Epidermal melanocyte (primary cell): Measurements from ENCODE around the gene RBKS.

Experiments used
- DNase-seq: peaks from one replicate; pipeline ENCODE4 v3.0.0; 2011; ENCODE audit warnings: low spot score; ENCODE audit not compliant: insufficient read length

Gene RBKS

DNA sequence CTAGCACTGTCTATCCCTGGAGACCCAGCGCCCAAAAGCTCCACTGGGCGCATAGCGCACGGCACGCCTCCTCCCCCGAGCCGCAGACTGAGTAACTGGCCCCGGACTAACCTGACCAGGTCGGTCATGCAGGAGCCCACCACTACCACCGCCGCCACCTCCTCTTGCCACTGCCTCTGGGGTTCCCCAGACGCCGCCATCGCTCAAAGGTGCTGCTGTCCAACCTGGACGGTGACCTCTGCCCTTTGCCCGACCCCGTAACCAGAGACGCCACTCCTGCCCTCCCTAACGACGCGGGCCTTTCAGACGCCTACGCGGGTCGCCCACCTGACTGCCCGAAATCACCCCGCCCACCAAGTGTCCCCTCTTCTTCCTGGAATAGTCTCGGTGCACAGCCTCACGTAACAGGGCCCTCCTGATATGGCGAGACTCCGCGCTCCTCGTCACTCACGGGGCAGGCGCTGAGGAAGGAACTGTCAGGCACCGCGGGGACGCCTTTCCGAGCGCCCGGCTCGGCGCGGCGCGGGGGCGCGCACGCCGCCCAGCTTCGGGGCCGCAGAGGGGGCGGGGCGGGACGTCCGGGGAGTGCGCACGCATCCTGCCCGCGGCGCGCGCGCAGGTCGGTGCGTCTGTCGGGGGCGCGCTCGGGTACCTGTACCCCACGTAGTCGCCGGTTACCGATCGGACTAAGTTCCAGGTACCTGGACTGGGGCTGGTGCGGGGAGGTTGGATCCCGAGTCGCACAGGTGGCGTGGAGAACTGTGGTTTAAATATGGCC lies at the start of gene RBKS, which contains the start of gene BABAM2:
RBKS (minus strand) TSS at position 242 of the 778 bp plus-strand sequence; CDS start at position 200, 42 bp downstream.
BABAM2 (plus strand) TSS at position 584 of the 778 bp plus-strand sequence. CDS start 3,828 bp downstream, outside the sequence.
- peak; percentile 88 for DNase-seq

DNA sequence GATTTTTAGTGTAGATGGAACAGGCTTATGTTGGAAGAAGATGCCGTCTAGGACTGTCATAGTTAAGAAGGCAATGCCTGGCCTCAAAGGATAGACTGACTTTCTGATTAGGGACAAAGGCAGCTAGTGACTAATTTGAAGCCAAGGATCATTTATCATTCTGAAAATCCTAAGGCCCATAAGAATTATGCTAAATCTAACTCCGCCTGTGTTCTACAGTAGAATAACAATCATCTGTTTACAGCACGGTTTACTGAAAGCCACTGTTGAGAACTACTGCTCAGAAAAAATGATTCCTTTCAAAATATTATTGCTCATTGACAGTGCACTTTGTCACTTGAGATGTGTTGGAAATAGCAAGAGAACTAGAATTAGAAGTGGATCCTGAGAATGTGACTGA lies 44.8 kb upstream of the RBKS start:
- no peak for DNase-seq

DNA sequence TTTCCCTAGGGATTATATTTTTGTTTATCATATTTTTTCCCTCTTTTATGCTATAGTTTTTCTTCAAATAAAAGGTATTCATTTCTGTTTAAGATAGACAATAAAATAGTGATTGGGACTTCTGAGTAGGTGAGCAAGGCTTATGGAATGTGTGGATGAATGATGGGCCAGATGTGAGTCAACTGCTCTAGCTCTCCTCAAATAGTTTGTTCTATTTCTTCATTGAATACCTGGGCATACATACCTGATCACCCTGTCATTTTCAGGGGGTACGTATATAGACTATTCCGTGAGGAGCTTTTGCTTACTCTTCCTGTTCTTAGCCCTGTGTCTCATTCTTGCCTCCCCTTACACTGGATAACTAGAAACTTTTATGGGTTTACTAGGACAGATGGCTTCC lies 42.2 kb upstream of the RBKS start:
- DNase-seq: no peak

DNA sequence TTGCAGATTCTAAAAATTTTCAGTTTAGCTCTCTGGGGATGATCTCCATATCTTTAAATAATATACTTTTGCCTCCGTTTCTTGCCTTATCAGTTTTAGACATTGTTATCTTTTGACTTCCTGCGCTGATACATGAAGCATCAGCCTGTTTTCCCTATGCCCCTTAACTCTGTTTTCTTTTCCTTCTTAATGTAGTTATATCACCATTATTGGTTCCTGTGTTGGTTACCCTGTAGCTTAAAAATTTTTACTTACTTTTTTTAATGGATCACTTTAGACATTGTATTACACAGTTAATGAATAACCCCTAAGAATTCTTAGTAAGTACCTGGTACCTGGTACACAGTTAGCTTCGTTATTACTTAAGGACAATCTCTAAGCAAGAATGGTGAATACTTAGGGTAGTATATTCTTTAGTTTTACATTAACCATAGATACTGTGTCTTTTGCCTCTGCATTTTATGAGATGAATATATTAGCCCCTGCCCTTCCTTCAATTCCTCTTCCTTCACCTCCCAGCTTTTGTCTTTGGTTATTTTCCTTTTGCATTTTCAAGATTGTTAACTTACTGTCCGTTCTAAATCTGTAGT lies 41.3 kb upstream of the RBKS start:
- DNase-seq: no peak

DNA sequence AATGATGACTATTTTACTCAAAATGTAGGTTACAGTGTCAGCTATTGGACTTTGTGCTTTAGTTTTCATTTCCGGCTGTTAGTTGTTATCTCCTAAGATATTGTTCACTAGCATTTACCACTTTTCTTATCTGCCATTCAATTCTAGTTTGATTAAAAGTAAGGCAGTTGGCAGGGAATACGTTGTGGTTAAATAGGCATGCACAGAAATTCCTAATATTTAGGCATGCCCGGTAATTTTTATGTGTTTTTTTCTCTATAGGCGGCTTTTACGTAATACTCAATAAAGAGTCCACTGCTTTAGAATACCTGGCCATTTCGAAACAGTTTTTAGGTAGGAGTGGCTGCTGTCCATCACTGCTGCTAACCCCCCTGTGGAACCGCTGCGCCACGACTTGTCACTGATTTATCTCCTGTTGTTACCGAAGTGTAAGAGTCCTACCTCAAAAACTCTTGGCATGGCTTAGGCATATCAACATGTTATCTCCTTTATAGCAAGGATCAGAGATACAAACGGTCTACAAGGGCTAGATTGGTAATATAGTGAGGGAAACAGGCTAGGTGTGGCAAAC lies 39.8 kb upstream of the RBKS start:
- no peak for DNase-seq

DNA sequence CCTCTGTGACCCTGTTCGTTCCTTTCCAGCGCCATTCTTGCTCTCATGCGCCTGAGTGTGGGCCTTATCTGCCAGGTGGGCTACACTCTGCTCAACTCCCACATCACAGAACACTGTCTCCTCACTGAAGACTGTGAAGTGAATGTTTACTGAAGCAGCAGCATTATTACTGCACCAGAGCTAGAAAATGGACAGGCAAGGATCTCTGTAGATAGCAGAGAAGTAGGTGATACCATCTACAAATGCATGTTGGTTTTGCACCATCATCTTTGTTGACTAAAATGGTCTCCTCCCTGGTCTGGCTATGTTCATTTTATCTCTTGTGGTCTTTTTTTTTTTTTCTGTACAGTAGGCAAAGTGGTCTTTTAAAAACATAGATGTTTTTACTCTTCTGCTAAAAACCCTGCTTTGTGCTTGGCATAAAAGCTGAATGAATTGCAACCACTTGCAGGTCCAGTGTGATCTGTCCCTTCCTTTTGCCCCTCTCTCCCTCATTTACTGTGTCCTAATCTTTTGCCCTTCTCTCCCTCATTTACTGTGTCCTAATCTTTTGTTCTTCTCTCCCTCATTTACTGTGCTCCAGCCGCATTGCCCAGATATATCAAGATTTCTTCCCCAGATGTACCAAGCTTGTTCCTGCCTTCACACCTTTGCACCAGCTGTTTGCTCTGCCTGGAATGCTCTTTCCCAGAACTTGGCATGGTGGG lies 35.7 kb upstream of the RBKS start:
- no peak for DNase-seq

DNA sequence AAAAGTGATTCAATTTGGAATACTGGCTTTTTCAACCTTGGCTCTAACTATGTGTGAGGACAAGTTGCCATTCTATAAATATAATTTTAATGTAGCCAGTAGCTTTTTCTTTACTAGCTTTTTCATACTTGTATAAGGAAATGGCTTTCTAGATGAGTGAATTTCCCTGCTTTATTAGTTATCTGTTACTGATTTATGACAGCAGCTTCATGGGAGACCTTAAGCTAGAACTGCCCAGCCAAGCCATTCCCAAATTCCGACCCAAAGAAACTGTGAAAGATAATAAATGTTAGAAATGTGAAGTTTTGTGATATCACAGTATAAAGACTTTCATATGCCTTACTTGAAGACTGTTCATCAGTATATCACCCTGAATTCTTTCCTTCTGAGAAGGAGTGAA lies 32.7 kb upstream of the RBKS start:
- DNase-seq: no peak

DNA sequence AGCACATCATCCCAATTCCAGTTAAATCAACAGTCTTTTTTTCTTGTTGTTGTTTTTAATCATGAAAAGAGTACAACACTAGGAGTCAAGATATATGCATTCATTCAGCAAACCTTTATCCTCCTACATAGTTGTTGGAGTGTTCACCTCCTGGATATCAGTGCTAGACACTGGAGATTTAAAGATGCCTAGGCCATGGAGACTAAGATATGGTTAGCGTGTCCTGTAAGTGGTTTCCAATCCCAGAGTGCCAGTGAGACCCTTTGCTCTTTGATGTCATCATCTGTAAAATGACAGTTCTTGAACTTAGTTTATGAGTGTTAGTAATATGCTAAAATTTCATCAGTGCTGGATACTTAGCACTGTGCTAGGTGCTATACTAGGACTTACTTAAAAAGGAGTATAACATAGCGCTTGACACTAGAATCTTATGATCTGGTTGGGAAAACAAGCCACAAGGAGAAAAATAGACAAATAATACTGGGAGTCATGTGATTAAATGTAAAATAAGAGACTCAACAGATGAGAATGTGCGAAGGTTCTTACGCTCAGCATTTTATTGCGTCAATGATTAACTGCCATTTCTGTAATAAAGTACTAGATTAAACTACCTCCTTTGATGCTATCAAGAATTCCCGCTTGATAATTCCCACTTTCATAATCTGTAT lies 31.8 kb upstream of the RBKS start:
- DNase-seq: no peak

DNA sequence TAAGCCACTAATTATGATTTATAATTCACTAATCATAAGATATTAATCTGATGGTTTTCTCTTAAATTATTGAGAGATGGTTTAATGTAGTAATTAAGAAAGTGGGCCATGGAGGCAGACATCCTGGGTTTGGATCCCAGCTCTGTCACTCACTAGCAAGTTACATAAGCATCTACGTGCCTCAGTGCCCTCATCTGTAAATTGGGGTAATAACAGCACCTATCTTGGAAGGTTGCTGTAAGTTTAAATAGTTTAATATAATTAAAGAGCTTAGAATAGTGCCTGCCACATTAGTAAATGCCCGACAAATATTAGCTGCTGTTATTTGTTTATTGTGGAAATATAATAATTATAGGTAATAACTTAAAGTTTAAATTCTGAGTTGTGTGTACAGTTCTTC lies 31.2 kb upstream of the RBKS start:
- no peak for DNase-seq

DNA sequence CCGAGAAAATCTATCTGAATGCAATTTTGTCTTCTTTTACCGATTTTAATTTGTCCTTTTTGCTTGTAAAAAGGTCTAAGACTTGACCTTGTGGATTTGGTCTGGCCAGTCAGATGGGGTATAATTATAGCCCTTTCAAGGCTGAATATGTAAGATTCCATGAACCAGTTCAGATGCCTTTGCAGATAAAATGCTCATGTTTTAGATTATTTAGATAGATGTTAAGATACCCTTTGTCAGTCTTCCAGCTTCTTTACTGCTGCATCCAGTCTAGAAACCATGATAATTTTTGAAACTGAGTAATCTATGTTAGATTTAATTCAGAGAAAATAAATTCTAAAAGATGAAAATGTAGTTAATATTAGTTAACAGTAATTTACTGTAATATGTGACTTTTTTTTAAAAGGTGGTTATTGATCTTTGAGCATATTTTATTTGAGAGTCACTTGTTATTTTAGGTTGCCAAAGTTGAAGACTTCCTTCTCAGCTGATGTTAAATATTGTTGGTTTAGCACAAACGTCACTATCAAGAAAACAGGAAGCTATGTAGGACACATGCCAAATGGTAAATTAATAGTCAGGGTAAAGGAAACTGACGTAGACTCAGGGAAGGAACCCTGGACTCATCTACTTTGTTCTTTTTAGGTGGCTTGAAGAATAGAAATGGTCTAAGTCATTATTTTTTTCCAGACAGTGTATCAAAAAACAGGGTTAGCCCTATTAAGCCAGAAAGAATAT lies 30.1 kb upstream of the RBKS start:
- DNase-seq: no peak

DNA sequence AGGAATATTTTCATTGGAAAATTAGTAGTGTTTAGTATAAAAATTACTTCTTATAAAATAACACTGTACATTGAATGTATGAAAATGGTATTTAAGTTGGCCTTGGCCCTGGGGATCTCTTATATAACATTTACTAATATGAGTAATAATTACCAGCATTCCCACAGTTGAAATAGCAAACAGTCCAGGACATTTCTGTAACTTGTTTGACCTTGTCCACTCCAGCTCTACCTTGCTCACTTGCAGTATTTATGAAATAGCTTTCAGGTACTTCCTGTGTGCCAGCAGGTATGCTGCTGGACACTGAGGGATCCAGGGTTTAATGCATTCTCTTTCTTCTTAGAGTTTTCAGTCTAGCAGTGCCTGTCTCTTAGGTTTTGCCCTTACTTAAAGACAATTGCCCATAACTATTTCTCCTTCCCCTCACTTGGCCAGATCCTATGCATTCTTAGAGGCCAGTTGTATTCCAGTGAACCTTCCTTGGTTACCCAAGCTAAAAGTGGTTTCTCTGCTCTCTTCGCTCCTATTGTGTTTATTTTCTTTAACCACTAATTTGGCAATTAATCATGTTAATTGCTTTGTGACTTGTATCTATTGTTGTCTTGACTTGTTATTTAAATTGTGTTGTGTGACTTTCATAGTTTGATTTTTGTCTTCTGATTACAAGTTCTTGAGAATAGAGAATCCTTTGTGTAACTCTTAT lies 26.3 kb upstream of the RBKS start:
- DNase-seq: no peak

DNA sequence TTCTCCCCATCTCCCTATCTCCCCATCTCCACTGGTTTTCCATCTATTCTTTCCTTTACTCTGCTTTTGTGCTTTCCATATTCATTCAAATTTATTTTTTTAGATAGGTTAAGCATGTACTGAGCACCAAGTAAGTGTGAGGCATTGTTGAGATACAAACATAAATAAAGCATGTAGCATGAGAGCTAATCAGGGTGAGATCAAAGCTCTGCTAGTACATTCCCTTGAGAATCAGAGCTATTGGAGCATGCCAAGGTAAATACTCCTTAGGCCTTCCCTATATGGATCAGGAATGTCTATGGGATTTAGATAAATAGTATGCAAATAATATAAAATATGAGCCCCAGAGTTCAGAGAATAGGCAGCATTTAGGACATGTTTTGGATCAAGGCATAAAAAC lies 25.7 kb upstream of the RBKS start:
- no peak for DNase-seq

DNA sequence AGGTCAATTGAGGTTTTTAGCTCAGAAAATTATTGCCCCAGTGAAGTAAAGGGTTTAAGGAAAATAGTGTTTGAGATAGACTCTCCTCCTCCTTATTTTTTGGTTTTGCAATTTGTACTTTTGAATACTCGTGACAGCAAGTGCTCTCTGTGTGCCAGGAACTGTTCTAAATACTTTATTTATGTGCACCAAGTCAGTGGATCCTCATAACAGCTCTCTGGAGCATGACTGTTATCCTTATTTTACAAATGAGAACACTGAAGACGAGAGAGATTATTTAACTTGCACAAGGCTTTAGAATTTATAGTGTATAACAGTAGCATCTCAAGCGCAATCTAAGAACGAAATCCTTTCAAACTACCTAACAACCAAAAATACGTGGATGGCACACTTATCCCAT lies 25.0 kb upstream of the RBKS start:
- no peak for DNase-seq

DNA sequence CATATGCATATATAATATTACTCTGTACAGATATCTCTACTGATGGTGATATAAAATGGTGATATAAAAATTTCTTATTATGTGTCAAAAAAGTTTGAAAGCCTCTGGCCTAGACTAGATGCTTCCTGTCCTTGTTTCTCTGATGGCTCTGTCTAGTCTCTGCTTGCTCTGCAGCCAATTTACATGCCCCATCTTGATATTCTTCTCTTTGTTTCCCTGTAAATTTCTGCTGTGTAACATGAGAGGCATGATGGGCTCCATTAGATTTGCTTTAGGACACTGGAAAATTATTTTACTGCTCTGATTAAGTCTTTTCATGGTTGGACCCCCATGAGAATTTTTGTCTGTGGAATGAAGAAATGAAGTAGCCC lies 24.6 kb upstream of the RBKS start:
- no peak for DNase-seq

DNA sequence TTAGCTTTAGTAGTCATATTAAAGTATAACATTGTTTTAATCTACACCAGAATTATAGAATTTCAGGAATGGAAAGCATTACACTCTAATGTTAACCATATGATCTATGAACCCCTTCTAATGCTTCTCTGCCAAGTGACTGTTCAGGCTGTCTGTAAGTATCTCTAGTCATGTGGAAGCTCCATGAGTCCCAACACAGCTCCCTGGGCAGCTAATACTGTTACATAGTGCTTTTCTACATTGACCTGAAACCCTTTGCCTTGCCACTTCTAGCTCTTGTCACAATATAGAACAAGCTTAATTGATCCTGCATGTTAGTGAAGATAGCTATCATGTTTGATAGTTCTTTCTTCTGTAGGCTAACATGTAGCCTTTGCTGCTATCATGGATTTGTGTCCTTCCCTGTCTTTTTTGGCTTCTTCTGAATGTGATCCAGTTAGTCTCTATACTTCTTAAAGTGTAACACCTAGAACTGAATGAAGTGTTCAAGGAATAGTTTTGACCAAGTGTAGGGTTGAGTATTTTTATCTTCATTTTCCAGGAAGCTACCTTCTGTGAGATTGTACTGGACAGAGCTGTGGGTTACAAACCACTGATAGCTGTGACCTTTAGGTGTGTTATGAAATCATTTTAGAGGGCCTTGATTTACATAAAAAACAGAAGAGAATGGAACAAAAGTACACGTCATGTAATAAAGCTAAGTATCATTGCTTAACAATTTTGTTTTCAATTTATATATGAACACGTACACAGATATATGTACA lies 24.0 kb upstream of the RBKS start:
- no peak for DNase-seq

DNA sequence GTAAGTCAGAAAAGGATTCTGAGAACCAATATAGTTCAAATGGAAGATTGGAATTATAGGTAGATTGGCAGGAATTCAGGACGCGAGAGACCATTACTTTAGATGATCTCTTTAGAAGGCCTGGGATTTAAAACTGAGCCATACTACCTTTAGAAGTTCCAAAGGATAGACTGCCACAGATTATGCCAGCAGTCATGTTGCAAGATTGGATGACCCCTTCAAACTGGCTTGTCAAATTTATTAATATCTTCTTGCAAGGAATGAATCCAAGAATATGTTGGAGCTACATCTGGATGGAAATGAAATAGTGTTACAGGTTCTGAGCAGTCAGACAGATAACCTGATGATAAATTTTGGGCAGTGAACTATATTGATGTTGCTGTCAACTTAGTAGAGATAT lies 22.3 kb upstream of the RBKS start:
- DNase-seq: no peak

DNA sequence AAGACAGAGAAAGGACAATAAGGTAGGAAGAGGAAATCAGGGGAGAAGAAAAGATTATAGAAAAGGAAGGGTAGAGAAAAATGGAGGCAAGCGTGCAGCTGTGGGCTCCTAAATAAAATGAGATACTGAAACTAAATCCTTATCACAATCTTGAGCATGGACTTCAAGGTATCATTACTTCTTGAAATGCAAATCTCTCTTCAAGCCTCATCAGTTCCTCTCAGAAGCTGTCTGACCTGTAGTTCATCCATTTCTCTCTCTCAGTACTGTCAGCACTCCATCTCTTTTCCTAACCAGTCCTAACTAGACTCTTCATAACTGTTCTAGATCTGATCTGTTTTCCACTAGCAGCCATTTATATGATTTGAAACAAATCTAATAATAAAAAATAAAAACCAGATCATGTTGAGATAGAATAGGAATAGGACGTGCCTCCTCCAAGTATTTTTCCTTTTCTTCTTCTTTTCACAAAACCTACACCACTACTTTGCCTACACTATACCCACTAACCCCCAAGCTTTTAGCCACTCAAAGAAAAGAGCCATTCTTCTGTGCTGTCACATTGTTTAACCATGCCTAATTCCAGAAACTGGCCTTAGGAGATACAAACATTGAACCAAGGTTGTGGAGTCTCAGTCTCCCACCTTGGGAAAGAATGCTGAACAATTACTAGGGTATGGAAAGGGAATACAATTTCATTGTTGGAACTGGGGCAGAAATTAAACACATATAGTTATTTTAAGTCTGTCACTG lies 21.4 kb upstream of the RBKS start:
- DNase-seq: no peak

DNA sequence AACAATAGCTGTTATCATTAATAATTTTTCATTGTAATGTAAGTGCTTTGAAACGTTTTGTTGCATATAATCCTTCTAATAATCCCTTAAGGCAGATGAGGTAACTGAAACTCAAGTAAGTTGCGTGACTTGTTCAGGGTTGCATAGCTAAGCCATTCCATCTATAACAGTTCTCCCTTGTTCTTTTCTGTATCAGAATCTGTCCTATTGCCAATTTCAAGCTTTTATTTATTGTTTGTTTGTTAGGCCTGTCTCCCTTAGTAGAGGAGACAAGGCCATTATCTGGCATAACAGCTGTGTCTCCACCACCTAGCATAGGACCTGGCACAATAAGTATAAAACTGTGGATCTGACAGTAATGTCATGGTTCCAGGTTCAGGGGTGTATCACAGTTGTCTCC lies 19.7 kb upstream of the RBKS start:
- DNase-seq: no peak

DNA sequence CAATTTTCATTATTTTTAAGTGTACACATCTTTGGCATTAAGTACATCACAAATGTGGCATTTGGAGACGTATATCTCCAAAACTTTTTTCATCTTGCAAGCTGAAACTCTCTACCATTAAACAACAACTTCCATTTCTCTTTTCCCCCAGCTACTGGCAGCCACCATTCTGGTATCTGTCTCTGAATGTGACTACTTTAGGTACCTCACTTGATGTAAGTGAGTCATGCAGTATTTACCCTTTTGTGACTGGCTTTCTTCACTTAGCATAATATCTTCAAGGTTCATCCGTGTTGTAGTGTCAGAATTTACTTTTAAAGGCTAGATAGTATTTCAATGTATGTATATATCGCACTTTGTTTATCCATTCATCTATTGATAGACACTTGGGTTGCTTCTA lies 17.4 kb upstream of the RBKS start:
- no peak for DNase-seq
